ENCODE measurements around the gene NR1I3. TPM values are rescaled to one million over a fixed set of nuclear protein-coding genes. Genes with fewer than 3 reads are reported as not detected.

NR1I3 gene
- not detected for total RNA-seq

GRCh38 chr1:161238039-161238473 lies at the start of gene NR1I3:
TSS of gene NR1I3 (minus strand) at chr1:161238203. CDS start at chr1:161236565, 1,638 bp downstream.

GRCh38 chr1:161258439-161259344 lies 20.7 kb upstream of the NR1I3 start, which contains the start of gene PCP4L1:
TSS of gene PCP4L1 (plus strand) at chr1:161258745. CDS start at chr1:161258975, 230 bp downstream.

GRCh38 chr1:161225534-161226319 lies 12.3 kb downstream of the NR1I3 start, which contains the start of gene TOMM40L:
TSS of gene TOMM40L (plus strand) at chr1:161226060. CDS start at chr1:161226490, 430 bp downstream.

GRCh38 chr1:161215076-161215475 lies 22.9 kb downstream of the NR1I3 start, which contains the start of gene FCER1G:
TSS of gene FCER1G (plus strand) at chr1:161215295. CDS start at chr1:161215322, 27 bp downstream.

GRCh38 chr1:161201836-161202712 lies 35.9 kb downstream of the NR1I3 start, which contains the start of gene NDUFS2:
TSS of gene NDUFS2 (plus strand) at chr1:161202367. CDS start at chr1:161202386, 19 bp downstream.

GRCh38 chr1:161198897-161199431 lies 39.0 kb downstream of the NR1I3 start, which contains the start of gene ADAMTS4:
TSS of gene ADAMTS4 (minus strand) at chr1:161199054. CDS start at chr1:161198627, 427 bp downstream.

Other genes starting within 250 kb of the NR1I3 start
- 11.5 TPM for gene F11R, start 217.1 kb downstream of the NR1I3 start, total RNA-seq
- 52.1 TPM for gene TSTD1, start 199.2 kb downstream of the NR1I3 start, total RNA-seq
- 93.4 TPM for gene USF1, start 192.2 kb downstream of the NR1I3 start, total RNA-seq
- 1.6 TPM for gene ARHGAP30, start 168.3 kb downstream of the NR1I3 start, total RNA-seq
- not detected for gene NECTIN4, start 148.6 kb downstream of the NR1I3 start, total RNA-seq
- gene KLHDC9, start 139.8 kb downstream of the NR1I3 start, total RNA-seq: 15.5 TPM
- gene PFDN2, start 120.2 kb downstream of the NR1I3 start, total RNA-seq: 64.4 TPM
- gene NIT1, start 120.1 kb downstream of the NR1I3 start, total RNA-seq: 19.1 TPM
- gene DEDD, start 105.5 kb downstream of the NR1I3 start, total RNA-seq: 24.7 TPM
- 137 TPM for gene UFC1, start 84.2 kb downstream of the NR1I3 start, total RNA-seq
- 14.5 TPM for gene USP21, start 78.7 kb downstream of the NR1I3 start, total RNA-seq
- gene PPOX, start 71.8 kb downstream of the NR1I3 start, total RNA-seq: 31.4 TPM
- gene B4GALT3, start 60.7 kb downstream of the NR1I3 start, total RNA-seq: 19.8 TPM
- 1.2 TPM for gene ADAMTS4, start 39.1 kb downstream of the NR1I3 start, total RNA-seq
- gene NDUFS2, start 35.8 kb downstream of the NR1I3 start, total RNA-seq: 143 TPM
- 5.3 TPM for gene FCER1G, start 22.9 kb downstream of the NR1I3 start, total RNA-seq
- not detected for gene APOA2, start 14.6 kb downstream of the NR1I3 start, total RNA-seq
- gene TOMM40L, start 12.1 kb downstream of the NR1I3 start, total RNA-seq: 23.5 TPM
- 27.9 TPM for gene PCP4L1, start 20.5 kb upstream of the NR1I3 start, total RNA-seq
- 1.2 TPM for gene MPZ, start 71.8 kb upstream of the NR1I3 start, total RNA-seq
- gene SDHC, start 76.2 kb upstream of the NR1I3 start, total RNA-seq: 21.0 TPM
- 6.5 TPM for gene CFAP126, start 129.7 kb upstream of the NR1I3 start, total RNA-seq